Raji (cell line): ENCODE data around the gene MYH10.

Experiments used
- POLR2A ChIP-seq: IDR thresholded peaks from 2 replicates; pipeline ENCODE4 v1.6.1; 2011; ENCODE audit warnings: low read depth, low read length, control low read depth; ENCODE audit not compliant: insufficient read depth

The MYH10 gene

DNA sequence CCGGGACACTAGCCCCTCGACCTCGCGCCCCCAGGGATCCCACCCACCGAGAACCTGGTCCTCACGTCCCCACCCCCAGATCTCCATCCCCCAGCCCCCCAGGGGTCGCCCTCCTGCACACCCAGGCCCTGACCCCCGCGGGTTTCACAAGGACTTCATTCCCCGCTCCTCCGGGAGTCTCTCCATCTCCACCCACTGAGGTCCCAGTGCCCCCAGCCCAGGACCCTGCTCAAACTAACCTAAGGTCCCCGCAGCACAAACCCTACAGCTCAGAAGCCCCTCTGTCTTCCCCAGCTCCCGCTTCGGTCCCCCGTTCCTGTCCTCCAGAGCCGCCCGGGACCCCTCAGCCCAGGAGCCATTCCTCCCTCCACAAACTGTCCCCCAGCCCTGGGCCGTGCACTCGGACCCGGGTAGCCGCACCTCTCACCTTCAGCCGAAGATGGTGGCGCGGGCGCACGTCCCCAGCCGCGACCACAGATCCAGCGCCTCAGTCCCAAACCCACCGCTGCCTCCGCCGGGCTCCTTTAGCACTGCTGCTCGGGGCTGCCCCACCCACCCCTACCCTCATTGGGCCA, at the start of gene MYH10:
Gene MYH10 (minus strand): TSS at position 499 of the 575 bp plus-strand sequence. CDS start 7,479 bp downstream, outside the sequence.
- TF ChIP-seq POLR2A: no peak; the same call in 1 of the 2 replicates

DNA sequence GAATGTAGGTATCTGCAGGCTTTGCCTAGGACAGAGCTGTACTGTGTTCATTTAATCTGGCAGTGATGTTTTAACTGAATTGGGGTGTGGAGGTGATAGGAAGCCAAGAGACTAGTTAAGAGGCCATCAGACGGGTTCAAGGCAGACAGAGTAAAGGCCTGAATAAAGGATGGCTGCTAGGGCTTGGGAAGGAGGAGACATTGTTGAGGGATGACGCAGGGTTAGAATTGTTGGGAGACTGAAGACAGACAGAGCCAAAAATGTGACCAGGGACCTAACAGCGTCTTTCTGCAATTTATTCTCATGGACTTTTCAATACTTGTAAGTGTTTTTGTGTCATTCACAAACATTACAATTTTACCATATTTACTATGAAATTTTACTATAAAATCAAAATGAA, 48.6 kb upstream of the MYH10 start:
- TF ChIP-seq POLR2A: no peak

DNA sequence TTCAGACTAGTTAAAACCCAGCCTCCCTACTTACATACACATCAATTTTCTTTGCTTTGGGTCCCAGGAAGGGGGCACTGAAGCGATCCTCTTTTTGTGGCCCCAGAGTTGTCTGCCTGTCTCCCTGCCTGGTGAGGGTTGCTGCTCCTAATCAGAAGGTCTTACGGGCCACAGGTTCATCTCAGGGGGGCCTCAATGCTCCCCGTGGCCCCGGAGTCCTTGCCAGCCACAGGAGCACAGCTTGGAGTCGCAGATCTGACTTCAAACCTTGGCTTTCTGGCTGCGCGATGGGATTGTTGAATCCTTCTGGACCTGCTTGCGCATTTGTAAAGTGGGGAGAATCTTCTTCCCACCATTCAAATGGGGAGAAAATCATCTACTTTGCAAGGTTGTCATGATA, 44.8 kb upstream of the MYH10 start:
- TF ChIP-seq POLR2A: no peak

DNA sequence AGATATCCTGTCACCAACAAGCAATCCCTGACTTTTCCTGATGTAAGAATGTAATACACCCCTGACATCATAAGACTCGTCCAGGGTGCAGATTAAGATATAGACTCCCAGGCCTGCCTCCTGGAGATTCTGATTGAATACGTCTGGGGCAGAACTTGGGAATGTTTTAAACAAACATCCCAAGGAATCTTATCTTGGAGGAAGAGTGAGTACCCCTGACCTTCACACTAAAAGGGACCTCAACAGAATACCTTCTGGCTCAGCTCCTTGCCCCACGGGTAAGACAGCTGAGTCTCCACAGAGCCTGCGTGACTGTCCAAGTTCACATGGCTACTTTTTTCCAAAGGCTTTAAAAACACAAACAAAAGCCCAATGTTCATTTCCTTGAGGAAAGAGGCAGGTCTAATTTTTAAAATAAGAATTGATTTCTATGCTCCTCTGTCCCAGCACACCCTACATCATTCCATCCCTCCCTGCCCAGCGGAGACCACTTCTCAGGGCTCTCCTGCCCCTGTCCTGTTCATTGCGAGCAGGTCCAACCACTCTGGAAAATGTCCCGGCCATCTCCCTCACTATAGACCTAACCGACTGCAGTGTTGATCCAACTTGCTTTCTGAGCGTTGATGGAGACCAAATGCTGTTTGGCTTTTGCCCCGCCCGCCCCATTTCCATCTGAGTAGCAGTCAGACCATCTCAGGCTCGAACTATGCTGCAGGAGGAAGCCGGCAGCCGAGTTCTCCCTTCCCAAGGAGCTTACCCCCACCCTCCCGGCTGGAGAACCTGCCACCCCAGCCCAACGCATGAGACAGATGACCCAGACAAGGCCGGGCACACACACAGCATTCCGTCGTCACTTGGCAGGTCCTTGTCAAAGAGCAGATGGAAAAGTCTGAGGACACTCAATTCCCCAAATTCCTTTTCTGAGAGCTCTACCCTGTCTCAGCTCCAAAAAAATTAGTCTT, 44.1 kb upstream of the MYH10 start:
- no peak for TF ChIP-seq POLR2A

DNA sequence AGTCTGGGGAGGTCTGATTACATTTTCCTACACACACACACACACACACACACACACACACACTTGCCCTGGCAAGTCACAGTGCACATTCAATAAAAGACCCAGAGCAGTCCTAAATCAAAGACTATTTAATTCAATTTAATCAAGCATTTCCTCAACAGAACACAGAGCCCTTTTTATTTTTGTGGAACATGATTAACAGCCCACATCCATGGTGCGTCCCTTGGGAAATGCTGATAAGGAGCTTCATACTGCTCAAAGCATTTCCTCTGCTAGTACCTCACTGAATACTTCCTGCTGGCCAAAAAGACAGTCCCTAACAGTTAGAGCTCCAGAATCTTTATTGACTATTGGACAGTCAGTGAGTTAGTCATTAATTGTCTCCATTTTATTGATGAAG, 43.1 kb upstream of the MYH10 start:
- TF ChIP-seq POLR2A: no peak

DNA sequence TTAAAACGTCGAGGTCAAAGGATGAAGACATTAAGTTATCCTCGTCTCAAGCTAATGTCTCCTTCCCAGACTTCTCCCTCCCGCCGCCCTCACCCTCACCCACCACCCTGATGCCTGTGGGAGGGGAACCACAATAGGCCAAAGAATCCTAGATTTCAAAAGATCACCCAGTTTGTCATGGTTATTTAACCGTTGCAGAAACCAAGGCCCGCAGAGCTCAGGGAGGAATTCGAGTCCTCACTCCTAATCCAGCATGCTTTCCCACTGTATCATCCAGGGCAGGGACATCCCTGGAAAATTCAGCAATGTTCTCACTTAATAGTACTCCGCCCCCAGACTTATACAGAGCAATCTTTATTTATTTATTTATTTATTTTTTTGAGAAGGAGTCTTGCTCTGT, 41.8 kb upstream of the MYH10 start:
- TF ChIP-seq POLR2A: no peak

DNA sequence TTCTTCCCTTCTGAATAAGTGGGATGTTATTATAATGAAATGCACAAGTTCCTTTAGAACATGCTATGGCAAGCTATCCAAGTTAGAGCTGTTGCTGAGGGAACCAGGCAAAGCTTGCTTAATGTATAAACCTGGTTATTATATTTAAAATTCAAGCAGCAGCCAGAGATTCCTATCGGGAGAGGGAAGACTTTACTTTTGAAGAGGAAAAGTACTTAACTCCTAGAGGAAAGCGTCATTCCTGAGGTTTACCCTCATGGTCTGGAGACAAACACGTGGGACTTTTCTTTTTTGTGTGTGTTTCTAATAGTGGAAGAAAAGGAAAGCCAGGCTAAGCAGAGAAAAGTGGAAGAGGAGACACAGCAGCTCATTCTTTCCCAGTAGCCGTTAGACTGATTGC, 39.9 kb upstream of the MYH10 start:
- TF ChIP-seq POLR2A: no peak

DNA sequence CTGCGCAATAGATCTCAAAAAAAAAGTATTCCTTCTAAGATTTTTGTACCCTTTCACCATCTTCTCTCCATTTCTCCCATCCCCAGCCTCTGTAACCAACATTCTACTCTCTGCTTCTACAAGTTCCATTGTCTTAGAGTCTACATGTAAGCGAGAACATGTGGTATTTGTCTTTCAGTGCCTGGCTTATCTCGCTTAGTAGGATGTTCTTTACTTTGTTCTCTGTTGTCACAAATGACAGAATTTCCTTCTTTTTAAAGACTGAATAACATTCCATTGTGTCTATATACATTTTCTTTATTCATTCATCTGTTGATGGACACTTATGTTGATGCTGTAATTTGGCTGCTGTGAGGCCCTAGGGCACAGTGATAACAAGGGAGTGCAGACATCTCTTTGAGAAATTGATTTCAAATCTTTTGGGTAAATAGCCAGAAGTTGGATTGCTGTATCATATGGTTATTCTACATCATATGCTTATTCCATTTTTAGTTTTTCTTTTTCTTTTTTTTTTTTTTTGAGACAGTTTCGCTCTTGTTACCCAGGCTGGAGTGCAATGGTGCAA, 37.7 kb upstream of the MYH10 start:
- no peak for TF ChIP-seq POLR2A

DNA sequence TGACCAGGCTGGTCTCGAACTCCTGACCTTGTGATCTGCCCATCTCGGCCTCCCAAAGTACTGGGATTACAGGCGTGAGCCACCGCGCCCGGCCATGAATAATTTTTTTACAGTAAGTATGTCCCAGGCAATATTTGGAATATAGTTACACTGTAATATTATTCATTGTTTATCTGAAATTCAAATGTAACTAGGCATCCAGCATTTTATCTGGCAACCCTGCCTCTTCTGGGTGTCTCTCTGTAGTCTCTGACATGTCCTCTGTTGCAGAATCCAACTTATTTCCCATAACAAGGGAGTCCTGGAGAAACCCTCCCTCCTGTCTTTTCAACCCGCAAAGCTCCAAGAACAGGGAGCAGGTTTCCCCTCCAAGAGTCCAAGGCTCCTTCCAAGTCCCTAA, 36.9 kb upstream of the MYH10 start:
- no peak for TF ChIP-seq POLR2A

DNA sequence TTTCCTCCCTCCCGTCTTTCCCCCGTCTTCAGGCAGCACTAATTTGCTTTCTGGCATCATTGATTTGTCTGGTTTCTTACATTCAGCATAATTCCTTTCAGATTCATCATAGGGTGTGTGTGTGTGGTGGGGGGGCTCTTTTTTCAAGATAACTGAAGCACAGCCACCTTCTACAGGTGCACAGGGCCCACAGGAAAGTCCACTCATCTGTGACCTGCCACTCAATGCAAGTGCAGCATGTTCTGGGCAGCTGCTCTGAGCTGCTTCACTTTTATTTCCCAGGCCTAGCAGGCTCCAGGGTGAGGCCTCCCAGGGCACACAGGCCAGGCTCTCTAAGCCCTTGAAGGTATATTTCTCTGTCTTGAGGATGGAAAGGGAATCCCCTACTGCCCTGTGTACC, 35.2 kb upstream of the MYH10 start:
- TF ChIP-seq POLR2A: no peak

DNA sequence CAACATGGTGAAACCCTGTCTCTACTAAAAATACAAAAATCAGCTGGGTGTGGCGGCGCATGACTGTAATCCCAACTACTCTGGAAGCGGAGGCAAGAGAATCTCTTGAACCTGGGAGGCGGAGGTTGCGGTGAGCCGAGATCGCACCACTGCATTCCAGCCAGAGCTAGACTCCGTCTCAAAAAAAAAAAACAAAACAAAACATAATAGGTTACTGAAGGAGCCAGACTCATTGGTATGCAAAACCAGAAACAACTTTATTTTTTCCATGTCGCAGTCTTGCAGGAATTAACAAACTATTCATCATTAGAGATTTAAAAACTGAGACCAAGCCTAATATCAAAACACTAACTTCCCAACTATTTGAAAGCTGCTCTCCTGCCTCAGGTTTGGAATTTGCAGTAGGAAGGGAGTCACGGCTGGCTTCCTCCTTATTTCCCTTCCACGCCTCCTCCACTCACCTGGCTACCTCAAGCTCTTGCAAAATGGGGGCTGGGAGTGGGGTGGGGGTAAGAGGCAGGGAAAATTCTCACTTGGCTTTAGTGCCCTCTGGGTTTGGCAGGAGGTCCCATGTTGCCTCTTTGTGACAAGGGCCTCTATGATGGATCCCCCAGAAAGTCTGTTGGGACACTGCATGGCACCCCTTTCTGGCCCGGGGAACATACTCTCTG, 34.1 kb upstream of the MYH10 start:
- TF ChIP-seq POLR2A: no peak

DNA sequence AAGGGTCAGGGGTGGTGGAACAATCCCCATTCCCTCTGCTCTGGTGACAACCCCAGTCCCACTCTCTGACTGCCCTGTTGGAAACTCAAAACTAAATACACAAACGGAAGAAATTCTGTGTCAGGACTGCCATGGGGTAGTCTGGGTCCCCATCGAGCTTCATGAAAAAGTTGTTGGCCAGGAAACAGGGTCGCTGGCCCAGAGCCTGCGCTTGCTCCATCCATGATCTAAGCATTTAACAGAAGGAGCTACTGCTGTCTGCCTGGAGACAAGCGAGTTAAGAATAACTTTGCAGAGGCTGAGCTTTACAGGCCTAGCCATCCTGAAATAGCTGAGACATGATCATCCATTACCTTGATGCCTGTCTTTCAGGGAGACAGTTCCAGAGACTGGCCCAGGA, 32.4 kb upstream of the MYH10 start:
- no peak for TF ChIP-seq POLR2A

DNA sequence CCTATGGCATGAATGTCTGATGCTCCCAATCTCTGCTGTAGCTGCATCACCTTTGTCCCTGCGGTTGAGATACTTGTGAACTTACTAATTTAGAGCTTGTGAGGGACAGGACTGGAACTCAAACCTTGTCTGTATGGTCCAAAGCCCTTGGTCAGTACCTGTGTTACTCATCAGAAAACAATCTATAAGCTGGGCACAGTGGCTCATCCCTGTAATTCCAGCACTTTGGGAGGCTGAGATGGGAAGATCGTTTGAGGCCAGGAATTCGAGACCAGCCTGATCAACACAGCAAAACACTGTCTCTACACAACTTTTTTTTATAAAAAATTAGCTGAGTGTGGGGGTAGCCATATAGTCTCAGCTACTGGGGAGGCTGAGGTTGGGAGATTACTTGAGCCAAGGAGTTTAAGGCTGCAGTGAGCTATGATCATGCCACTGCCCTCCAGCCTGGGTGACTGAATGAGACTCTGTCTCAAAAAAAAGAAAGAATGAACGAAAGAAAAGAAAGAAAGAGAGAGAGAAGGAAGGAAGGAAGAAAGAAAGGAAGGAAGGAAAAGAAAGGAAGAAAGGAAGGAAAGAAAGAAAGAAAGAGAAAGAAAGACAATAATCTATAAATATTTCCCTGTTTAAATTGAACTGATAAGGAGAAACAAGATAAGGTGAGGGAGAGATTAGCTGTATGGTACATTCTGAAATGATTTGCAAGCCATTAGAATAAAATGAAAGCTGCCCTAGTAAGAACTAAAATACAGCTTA, 31.7 kb upstream of the MYH10 start:
- no peak for TF ChIP-seq POLR2A

DNA sequence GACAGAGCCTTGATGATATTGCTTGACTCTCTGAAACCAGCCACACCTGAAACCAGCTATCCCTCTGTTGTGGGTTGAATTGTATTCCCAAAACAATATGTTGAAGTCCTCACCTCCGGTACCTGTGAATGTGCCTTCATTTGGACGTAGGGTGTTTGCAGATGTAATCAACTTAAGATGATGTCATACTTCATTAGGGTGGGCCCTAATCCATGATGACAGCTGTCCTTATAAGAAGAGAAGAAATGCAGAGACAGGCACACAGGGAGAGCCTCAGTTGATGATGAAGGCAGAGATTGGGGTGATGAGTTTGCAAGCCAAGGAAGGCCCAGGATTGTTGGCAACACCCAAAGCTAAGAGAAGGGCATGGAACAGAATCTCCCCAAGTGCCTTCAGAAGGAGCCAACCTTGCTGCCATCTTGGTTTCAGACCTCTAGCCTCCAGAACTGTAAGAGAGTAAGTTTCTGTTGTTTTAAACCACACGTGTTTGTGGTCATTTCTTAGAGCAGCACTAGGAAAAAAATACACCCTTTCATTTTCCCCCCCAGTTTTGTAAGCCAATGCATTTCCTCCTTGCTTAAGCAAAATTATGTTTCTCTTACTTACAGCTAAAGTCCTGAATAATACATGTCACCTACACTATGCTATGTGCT, 29.4 kb upstream of the MYH10 start:
- TF ChIP-seq POLR2A: no peak
